ENCODE results near the gene NAGS.

DNA sequence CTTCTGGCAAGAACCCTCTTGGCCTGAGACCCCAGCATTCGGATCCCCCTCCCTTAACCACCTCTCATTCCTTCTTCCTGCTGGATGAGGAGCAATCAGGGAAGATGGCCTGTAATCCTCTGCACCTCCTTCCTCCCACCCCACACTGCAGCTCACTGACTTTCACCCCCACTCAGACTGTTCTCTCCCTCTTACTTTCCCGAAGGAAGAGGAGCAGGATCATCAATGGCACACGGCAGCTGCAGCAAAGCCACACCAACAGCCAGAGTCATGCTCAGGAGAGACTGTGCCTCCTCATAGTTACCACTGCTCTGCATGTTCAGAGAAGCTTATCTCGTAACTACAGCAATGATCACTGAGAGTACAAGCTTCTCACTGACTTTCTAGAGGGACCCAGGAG is 20.4 kb downstream of the NAGS start:
- TF ChIP-seq EZH2 (IDR thresholded peaks at IDR 0.05), result no peak
- TF ChIP-seq POLR2AphosphoS5 (IDR thresholded peaks at IDR 0.05; ENCODE audit: borderline replicate concordance, low read depth, low read length), result no peak

Measured in SK-N-MC (cell line).